Lung (tissue), 12 donors: ENCODE data around the gene PDZD4. TPM values are rescaled to one million over a fixed set of nuclear protein-coding genes. Genes with fewer than 3 reads are reported as not detected.

Experiments used
- ATAC-seq: fragments of 200-7000 bp; cut with Tn5 transposase; one replicate; pipeline ENCODE4 v1.9.1; 2020; ENCODE audit warnings: moderate number of reproducible peaks; ENCODE audit not compliant: insufficient read depth, low FRiP score
- DNase-seq, 3 donors: peaks; one replicate each; pipeline ENCODE4 v3.0.0-alpha.2; 2013 to 2017
- H3K27ac ChIP-seq, 2 donors: one replicate each; pipeline ENCODE4 v1.5.1; 2013; ENCODE audit warnings: mild to moderate bottlenecking in 2 of 2, moderate library complexity in 2 of 2, control low read depth in 1 of 2, inconsistent platforms in 1 of 2, low read depth in 1 of 2, low read length in 1 of 2
- H3K27me3 ChIP-seq, 3 donors: one replicate each; pipeline ENCODE4 v1.5.1; 2013; ENCODE audit warnings: low read length in 2 of 3; ENCODE audit not compliant: control insufficient read depth in 3 of 3, insufficient read depth in 3 of 3
- H3K36me3 ChIP-seq, 4 donors: one replicate each; pipeline ENCODE4 v1.5.1; 2013; ENCODE audit warnings: low read length in 4 of 4, mild to moderate bottlenecking in 1 of 4, moderate library complexity in 1 of 4; ENCODE audit not compliant: control insufficient read depth in 4 of 4, insufficient read depth in 4 of 4
- H3K4me1 ChIP-seq, 5 donors: one replicate each; pipeline ENCODE4 v1.5.1; 2013; ENCODE audit warnings: low read length in 5 of 5, mild to moderate bottlenecking in 2 of 5, moderate library complexity in 1 of 5; ENCODE audit not compliant: control insufficient read depth in 5 of 5, insufficient read depth in 5 of 5
- H3K4me3 ChIP-seq: one replicate; pipeline ENCODE4 v1.5.1; 2013; ENCODE audit warnings: mild to moderate bottlenecking, control low read depth, moderate library complexity
- H3K9ac ChIP-seq, 2 donors: one replicate each; pipeline ENCODE4 v1.5.1; 2013; ENCODE audit warnings: low read length in 2 of 2, control low read depth in 1 of 2; ENCODE audit not compliant: insufficient read depth in 1 of 2
- H3K9me3 ChIP-seq, 4 donors: one replicate each; pipeline ENCODE4 v1.5.1; 2013; ENCODE audit warnings: low read length in 3 of 4, mild to moderate bottlenecking in 1 of 4, moderate library complexity in 1 of 4; ENCODE audit not compliant: control insufficient read depth in 4 of 4, insufficient read depth in 3 of 4
- CTCF ChIP-seq: IDR thresholded peaks from 2 replicates; pipeline ENCODE4 v1.5.1; 2012; ENCODE audit warnings: mild to moderate bottlenecking; ENCODE audit errors: control extremely low read depth, extremely low read depth
- WGBS, 2 donors: extraction: QIAGEN DNeasy Blood & Tissue Kit; methylation state at CpG; one replicate each; pipeline ENCODE4 v1.1.7; 2013; 5-methylcytosine and 5-hydroxymethylcytosine counted together
- polyA plus RNA-seq, 2 donors: library from polyadenylated mRNA; stranded (reverse); fragments of 200-250 nt; gene quantifications; one replicate each; pipeline ENCODE4 v1.2.1, GENCODE V29; 2013
- total RNA-seq, 2 donors: library from RNA; depleted of rRNA in 1 of 2; stranded (reverse); fragments of >200 nt in 1 of 2; gene quantifications; one replicate each; pipeline ENCODE4 v1.2.1, GENCODE V29; 2014 to 2021
- donor health status: control.
- donor health status: control.
- donor health status: Bipolar disorder and iron deficiency.
- donor health status: healthy.
- donor health status: DM: yes; HTN: yes; CAD: no.

PDZD4 gene
- total and polyA plus RNA-seq, 4 donors: 2.3 to 8.1 (median 3.8) TPM

- Histone ChIP-seq H3K4me3 (no peak overlapping the region), H3K9me3 (peaks cover 0 to 23% (median 0%) of the 10 kb centered on the region in 4 donors), H3K9ac (no peak overlapping the region), H3K4me1 (peaks cover 0 to 9% (median 0%) of the 10 kb centered on the region in 5 donors), H3K27ac (no peak overlapping the region), H3K27me3 (peaks cover 3 to 16% (median 15%) of the 10 kb centered on the region in 3 donors), H3K36me3 (no peaks in the 10 kb centered on the region)
- DNase-seq (no peak), ATAC-seq (no peak)
- TF ChIP-seq CTCF: no peak
- WGBS, 2 donors: 71 to 87% methylated on average over 9 of the region's 9 CpGs
These were observed 2.4 kb downstream of the PDZD4 start for GRCh38 chrX:153827903-153828302.

GRCh38 chrX:153827016-153827415, 3.3 kb downstream of the PDZD4 start:
- no peaks in the 10 kb centered on the region for H3K36me3 ChIP-seq
- H3K9me3 ChIP-seq: peaks cover 0 to 14% (median 0%) of the 10 kb centered on the region in 4 donors
- no peak for ATAC-seq
- H3K9ac ChIP-seq: no peak overlapping the region
- peaks cover 0 to 9% (median 0%) of the 10 kb centered on the region in 5 donors for H3K4me1 ChIP-seq
- no peak for TF ChIP-seq CTCF
- H3K27ac ChIP-seq: no peak overlapping the region
- H3K4me3 ChIP-seq: no peak overlapping the region
- peaks cover 0 to 16% (median 15%) of the 10 kb centered on the region in 3 donors for H3K27me3 ChIP-seq
- 63 to 88% methylated on average over 3 of the region's 3 CpGs for WGBS, 2 donors
- no peak for DNase-seq

DNA sequence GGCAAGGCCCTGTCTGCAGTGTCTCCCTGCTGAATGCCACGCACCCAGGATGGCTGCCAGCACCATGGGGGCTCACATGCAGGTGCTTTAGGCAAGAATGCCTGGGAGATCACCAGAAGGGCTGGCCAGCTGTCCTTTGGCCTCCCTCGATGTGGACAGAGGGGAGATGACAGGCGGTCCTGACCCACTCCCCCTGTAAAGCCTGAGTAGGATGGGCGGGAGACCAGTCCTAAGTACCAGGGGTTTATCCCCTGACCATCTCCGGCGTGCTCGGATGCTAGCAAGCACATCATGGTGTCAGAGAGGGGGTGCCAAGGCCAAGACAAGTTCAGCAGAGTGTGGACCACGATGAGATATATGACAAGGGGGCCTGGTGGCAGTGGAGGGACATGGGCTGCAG, 5.3 kb downstream of the PDZD4 start:
- ATAC-seq (no peak), DNase-seq (no peak)
- Histone ChIP-seq H3K27ac (no peak overlapping the region), H3K9ac (no peak overlapping the region), H3K36me3 (no peaks in the 10 kb centered on the region), H3K4me3 (no peak overlapping the region), H3K4me1 (peaks cover 0 to 7% (median 0%) of the 10 kb centered on the region in 5 donors), H3K9me3 (peaks cover 0 to 11% (median 0%) of the 10 kb centered on the region in 4 donors), H3K27me3 (peaks cover 0 to 11% (median 9%) of the 10 kb centered on the region in 3 donors)
- 75 to 79% methylated on average over 7 to 8 of the region's 8 CpGs for WGBS, 2 donors
- TF ChIP-seq CTCF: no peak

DNA sequence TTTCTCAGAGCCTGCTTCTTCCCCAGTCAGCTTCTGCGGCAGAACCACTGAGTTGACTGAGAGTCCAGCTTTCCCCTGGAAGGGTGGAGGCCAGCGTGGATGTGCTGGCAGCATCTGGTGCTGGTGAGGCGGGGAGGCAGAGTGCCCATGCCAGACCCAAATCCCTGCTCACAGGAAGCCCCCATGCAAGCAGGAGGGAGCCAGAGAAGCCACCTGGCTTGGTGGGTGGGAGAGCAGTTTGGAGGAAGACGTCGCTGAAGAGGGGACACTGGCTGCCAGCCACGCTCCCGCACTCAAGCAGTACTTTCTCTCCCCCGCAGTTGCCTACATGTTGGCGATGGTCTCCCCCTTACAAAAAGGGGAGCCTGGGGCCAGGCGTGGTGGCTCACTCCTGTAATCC, 6.0 kb downstream of the PDZD4 start:
- H3K9ac ChIP-seq: no peak overlapping the region
- H3K27ac ChIP-seq: no peak overlapping the region
- DNase-seq (no peak), ATAC-seq (no peak)
- peaks cover 0 to 11% (median 0%) of the 10 kb centered on the region in 4 donors for H3K9me3 ChIP-seq
- TF ChIP-seq CTCF: no peak
- peaks cover 0 to 9% (median 4%) of the 10 kb centered on the region in 3 donors for H3K27me3 ChIP-seq
- 84 to 86% methylated on average over 9 to 10 of the region's 10 CpGs for WGBS, 2 donors
- peaks cover 0 to 3% (median 0%) of the 10 kb centered on the region in 5 donors for H3K4me1 ChIP-seq
- H3K4me3 ChIP-seq: no peak overlapping the region
- H3K36me3 ChIP-seq: no peaks in the 10 kb centered on the region
